ENCODE data around the gene STING1. TPM values are rescaled to one million over a fixed set of nuclear protein-coding genes. Genes with fewer than 3 reads are reported as not detected.

The STING1 gene
- polyA plus RNA-seq, 1 experiment: 194 TPM

DNA sequence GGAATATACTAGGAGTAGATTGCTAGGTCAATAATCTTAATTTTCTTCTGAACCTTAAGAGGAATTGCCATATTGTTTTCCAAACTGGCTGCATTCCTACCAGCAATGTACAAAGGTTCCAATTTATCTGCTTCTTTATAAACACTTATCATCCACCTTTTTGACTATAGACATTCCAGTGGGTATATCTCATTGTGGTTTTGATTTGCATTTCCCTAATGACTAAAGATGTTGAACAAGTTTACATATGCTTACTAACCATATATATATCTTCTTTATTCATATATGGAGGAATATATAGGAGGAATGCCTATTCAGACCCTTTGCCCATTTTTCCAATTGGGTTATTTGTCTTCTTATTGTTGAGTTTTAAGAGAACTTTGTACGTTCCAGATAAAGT, 50.9 kb downstream of the STING1 start:
- ChIA-PET CTCF (no interaction called here), POLR2A (no interaction called here)
- no peak overlapping the region for H3K4me3 ChIP-seq (ENCODE audit: low read depth, low read length)
- H3K27me3 ChIP-seq (ENCODE audit: control insufficient read depth, insufficient read depth, low read length): no peaks in the 10 kb centered on the region
- TF ChIP-seq, protein P1, sequence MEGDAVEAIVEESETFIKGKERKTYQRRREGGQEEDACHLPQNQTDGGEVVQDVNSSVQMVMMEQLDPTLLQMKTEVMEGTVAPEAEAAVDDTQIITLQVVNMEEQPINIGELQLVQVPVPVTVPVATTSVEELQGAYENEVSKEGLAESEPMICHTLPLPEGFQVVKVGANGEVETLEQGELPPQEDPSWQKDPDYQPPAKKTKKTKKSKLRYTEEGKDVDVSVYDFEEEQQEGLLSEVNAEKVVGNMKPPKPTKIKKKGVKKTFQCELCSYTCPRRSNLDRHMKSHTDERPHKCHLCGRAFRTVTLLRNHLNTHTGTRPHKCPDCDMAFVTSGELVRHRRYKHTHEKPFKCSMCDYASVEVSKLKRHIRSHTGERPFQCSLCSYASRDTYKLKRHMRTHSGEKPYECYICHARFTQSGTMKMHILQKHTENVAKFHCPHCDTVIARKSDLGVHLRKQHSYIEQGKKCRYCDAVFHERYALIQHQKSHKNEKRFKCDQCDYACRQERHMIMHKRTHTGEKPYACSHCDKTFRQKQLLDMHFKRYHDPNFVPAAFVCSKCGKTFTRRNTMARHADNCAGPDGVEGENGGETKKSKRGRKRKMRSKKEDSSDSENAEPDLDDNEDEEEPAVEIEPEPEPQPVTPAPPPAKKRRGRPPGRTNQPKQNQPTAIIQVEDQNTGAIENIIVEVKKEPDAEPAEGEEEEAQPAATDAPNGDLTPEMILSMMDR (IDR thresholded peaks at IDR 0.05; ENCODE audit: insufficient read depth, low read depth, low read length): no peak
- H3K36me3 ChIP-seq (ENCODE audit: control insufficient read depth, insufficient read depth, low read length): no peaks in the 10 kb centered on the region
- DNase-seq (ENCODE audit: low read depth): no peak

DNA sequence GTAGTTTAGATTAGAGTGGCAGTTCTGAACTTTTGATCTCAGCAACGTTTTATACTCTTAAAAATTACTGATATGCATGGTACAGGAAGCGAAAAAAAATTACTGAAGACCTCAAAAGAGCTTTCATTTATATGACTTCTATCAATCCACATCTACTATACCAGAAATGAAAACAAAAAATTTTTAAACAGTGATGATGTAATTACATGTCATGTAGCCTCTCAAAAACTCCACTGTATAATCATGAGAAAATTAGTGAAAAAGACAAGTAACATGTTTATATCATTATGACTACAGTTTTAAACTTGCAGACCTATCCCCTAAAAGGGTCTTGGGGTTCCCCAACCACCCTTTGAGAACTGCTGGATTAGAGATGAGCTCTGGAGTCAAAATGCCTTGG, 52.5 kb downstream of the STING1 start:
- POLR2A ChIA-PET: no interaction called here
- CTCF ChIA-PET: interaction anchor here (0.6 to 1.1 kb wide), 3 partner anchors 10 to 17 kb away, joined by 3 read pairs; no protein-coding TSS in a partner anchor
- TF ChIP-seq, protein P1 (IDR thresholded peaks at IDR 0.05; ENCODE audit: insufficient read depth, low read depth, low read length): no peak
- H3K4me3 ChIP-seq (ENCODE audit: low read depth, low read length): no peak overlapping the region
- DNase-seq (ENCODE audit: low read depth): no peak
- H3K36me3 ChIP-seq (ENCODE audit: control insufficient read depth, insufficient read depth, low read length): no peaks in the 10 kb centered on the region
- no peaks in the 10 kb centered on the region for H3K27me3 ChIP-seq (ENCODE audit: control insufficient read depth, insufficient read depth, low read length)

DNA sequence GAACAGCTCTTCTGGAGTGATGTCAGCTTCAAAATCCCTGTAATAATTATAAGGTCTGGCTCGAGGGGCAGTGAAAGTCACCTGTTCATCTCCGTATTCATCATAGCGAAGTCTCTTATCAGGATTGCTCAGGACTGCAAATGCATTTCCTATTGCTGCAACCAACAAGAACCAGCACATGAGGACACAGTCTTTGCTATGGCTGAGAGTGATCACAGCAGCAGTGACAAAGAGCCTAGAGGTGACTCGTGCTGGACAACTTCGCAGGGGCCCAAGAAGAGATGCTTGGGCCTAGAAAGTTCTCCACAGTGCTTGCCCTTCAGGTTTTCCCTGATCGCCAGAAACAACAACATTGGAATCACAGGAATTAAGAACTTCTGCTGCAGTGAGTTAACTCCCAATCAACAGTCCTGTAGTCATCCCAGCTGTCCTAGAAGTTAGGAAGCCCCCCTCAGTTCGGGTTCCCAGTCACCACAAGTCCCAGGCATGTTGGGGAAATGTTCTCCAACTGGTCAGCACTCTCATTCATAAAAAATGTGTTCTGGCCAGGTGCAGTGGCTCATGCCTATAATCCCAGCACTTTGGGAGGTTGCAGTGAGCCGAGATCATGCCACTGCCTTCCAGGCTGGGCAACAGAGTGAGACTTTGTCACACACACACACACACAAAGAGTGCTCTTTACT, 56.2 kb downstream of the STING1 start:
- POLR2A ChIA-PET: no interaction called here
- CTCF ChIA-PET: interaction anchor here (0.8 to 3.3 kb wide), 4 partner anchors 19 to 340 kb away, joined by 3 to 40 read pairs (median 4); no protein-coding TSS in a partner anchor
- DNase-seq (ENCODE audit: low read depth): no peak
- Histone ChIP-seq H3K27me3 (ENCODE audit: control insufficient read depth, insufficient read depth, low read length) (no peaks in the 10 kb centered on the region), H3K36me3 (ENCODE audit: control insufficient read depth, insufficient read depth, low read length) (0 out of 2 replicates have a peak, but pooled peaks cover 2% of the 10 kb centered on the region), H3K4me3 (ENCODE audit: low read depth, low read length) (no peak overlapping the region)
- TF ChIP-seq, protein P1 (IDR thresholded peaks at IDR 0.05; ENCODE audit: insufficient read depth, low read depth, low read length): no peak

Small RNA genes within 50 kb of the gene (small RNA-seq; reads per million reads assigned to genes)
- gene RNU5B-4P (ENCODE audit: insufficient read length, low read depth, low replicate concordance): not detected

Other genes starting within 250 kb of the STING1 start
- gene MATR3, start 189.0 kb downstream of the STING1 start, polyA plus RNA-seq (2011; rRNA removed): 76.5 and 97.0 TPM in 2 replicates
- 35.4 and 65.2 TPM in 2 replicates for gene PAIP2, start 140.9 kb downstream of the STING1 start, polyA plus RNA-seq (2011; rRNA removed)
- gene SLC23A1, start 99.5 kb downstream of the STING1 start, polyA plus RNA-seq (2011; rRNA removed): not detected in 2 replicates
- not detected in 2 replicates for gene MZB1, start 92.8 kb downstream of the STING1 start, polyA plus RNA-seq (2011; rRNA removed)
- gene PROB1, start 87.7 kb downstream of the STING1 start, polyA plus RNA-seq (2011; rRNA removed): 0.23 and 0.40 TPM in 2 replicates
- 3.4 and 4.5 TPM in 2 replicates for gene SPATA24, start 78.7 kb downstream of the STING1 start, polyA plus RNA-seq (2011; rRNA removed)
- gene DNAJC18, start 43.2 kb downstream of the STING1 start, polyA plus RNA-seq (2011; rRNA removed): 5.2 and 9.3 TPM in 2 replicates
- 0.37 and 0.38 TPM in 2 replicates for gene ECSCR, start 20.0 kb downstream of the STING1 start, polyA plus RNA-seq (2011; rRNA removed)
- not detected in 2 replicates for gene SMIM33, start 11.8 kb downstream of the STING1 start, polyA plus RNA-seq (2011; rRNA removed)
- 18.2 and 48.7 TPM in 2 replicates for gene UBE2D2, start 78.6 kb upstream of the STING1 start, polyA plus RNA-seq (2011; rRNA removed)
- gene CXXC5, start 165.6 kb upstream of the STING1 start, polyA plus RNA-seq (2011; rRNA removed): 36.5 and 50.4 TPM in 2 replicates